Fibroblast of peridontal ligament (primary cell): Measurements from ENCODE around the gene ABCG4.

Experiments used
- DNase-seq: peaks from one replicate; pipeline ENCODE4 v3.0.0-alpha.2; 2010; ENCODE audit errors: extremely low read depth

Gene ABCG4

GRCh38 chr11:119205574-119206510, 57.0 kb downstream of the ABCG4 start, which contains the start of gene CBL:
Gene CBL (plus strand): TSS chr11:119206339. CDS start chr11:119206418, 79 bp downstream.
- peak; percentile 85 for DNase-seq

- DNase-seq: peak; percentile 47
Measured at GRCh38 chr11:119206511-119207414, 57.9 kb downstream of the ABCG4 start.

- DNase-seq: no peak
Measured at GRCh38 chr11:119207415-119207960, 58.6 kb downstream of the ABCG4 start.

GRCh38 chr11:119209186-119209585, 60.3 kb downstream of the ABCG4 start:
- no peak for DNase-seq

GRCh38 chr11:119210050-119210449, 61.2 kb downstream of the ABCG4 start:
- DNase-seq: no peak
